ENCODE data around the gene SSH2. TPM values are rescaled to one million over a fixed set of nuclear protein-coding genes. Genes with fewer than 3 reads are reported as not detected.

The SSH2 gene
- total RNA-seq, 1 donor from 2014 or later: 46.5 TPM

GRCh38 chr17:29582772-29583171 is 347.3 kb downstream of the SSH2 start:
- TF ChIP-seq, protein P1, sequence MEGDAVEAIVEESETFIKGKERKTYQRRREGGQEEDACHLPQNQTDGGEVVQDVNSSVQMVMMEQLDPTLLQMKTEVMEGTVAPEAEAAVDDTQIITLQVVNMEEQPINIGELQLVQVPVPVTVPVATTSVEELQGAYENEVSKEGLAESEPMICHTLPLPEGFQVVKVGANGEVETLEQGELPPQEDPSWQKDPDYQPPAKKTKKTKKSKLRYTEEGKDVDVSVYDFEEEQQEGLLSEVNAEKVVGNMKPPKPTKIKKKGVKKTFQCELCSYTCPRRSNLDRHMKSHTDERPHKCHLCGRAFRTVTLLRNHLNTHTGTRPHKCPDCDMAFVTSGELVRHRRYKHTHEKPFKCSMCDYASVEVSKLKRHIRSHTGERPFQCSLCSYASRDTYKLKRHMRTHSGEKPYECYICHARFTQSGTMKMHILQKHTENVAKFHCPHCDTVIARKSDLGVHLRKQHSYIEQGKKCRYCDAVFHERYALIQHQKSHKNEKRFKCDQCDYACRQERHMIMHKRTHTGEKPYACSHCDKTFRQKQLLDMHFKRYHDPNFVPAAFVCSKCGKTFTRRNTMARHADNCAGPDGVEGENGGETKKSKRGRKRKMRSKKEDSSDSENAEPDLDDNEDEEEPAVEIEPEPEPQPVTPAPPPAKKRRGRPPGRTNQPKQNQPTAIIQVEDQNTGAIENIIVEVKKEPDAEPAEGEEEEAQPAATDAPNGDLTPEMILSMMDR (IDR thresholded peaks at IDR 0.05; ENCODE audit: partially characterized antibody, unreplicated experiment): no peak
- H3K4me1 Mint-ChIP-seq (ENCODE audit: low read depth, unreplicated experiment): peaks cover 19% of the 10 kb centered on the region
- H3K9me3 Mint-ChIP-seq (ENCODE audit: unreplicated experiment): peaks cover 7% of the 10 kb centered on the region
- peaks cover 15% of the 10 kb centered on the region for H3K27me3 Mint-ChIP-seq (ENCODE audit: unreplicated experiment)
- no peaks in the 10 kb centered on the region for H3K36me3 Mint-ChIP-seq (ENCODE audit: unreplicated experiment)
- H3K4me3 Mint-ChIP-seq (ENCODE audit: unreplicated experiment): no peak overlapping the region
- DNase-seq: no peak
- H3K27ac Mint-ChIP-seq (ENCODE audit: unreplicated experiment): no peak overlapping the region

DNA sequence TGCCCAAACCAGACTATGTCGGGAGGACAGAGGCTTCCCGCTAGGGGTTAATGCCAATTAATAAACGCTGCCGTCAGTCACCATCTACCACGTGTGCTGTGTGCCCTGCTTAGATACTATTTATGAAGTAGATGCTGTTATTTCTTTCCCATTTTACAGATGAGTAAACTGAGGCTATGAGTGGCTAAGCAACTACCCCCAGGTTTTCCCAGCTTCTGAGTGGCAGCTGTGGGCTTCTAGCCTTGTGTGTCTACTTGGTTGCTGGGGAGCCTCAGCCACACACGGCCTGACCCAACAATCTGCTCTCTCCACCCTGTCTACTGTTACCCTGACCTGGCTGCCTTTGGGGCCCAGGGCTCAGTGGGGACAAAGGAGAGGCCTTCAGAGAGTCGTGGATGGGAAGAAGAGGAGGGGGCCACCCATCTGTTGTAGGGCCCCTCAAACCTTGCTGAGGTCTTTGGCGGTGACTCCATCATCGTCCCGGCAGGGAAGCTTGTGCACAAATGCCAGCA is 347.7 kb downstream of the SSH2 start:
- peaks cover 15% of the 10 kb centered on the region for H3K27me3 Mint-ChIP-seq (ENCODE audit: unreplicated experiment)
- H3K27ac Mint-ChIP-seq (ENCODE audit: unreplicated experiment): no peak overlapping the region
- H3K4me3 Mint-ChIP-seq (ENCODE audit: unreplicated experiment): no peak overlapping the region
- no peak for DNase-seq
- H3K4me1 Mint-ChIP-seq (ENCODE audit: low read depth, unreplicated experiment): peaks cover 19% of the 10 kb centered on the region
- no peaks in the 10 kb centered on the region for H3K36me3 Mint-ChIP-seq (ENCODE audit: unreplicated experiment)
- TF ChIP-seq, protein P1 (IDR thresholded peaks at IDR 0.05; ENCODE audit: partially characterized antibody, unreplicated experiment): no peak
- peaks cover 5% of the 10 kb centered on the region for H3K9me3 Mint-ChIP-seq (ENCODE audit: unreplicated experiment)

DNA sequence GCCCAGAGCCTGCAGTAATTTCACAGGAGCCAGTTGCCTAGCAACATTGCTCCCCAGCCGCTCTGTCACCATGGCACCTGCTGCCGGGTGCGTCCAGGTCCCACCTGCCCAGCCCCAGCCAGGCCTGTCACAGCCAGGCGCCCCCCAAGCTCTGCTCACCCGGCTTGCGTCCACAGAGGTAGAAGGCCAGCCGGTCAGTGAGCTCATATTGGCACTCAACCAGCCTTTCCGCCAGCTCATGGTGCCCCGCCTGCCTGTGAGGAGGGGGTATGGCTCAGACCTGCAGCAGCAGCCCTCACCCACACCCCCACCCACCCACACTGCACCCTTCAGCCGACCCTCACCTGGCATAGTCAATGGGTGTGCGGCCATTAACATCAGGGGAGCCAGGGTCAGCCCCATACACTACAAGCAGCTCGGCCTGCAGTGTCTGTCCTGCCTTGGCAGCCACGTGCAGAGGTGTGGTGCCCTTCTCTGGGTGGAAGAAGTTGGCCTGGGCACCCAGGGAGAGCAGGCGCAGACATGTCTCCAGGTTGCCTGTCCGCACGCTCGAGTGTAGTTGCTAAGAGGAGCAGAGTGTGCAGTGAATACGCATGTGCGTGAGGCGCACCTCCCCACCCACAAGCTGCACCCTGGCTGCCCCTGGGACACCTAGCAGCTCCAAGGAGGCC is 348.3 kb downstream of the SSH2 start:
- peaks cover 19% of the 10 kb centered on the region for H3K4me1 Mint-ChIP-seq (ENCODE audit: low read depth, unreplicated experiment)
- no peak overlapping the region for H3K27ac Mint-ChIP-seq (ENCODE audit: unreplicated experiment)
- H3K36me3 Mint-ChIP-seq (ENCODE audit: unreplicated experiment): no peaks in the 10 kb centered on the region
- TF ChIP-seq, protein P1 (IDR thresholded peaks at IDR 0.05; ENCODE audit: partially characterized antibody, unreplicated experiment): no peak
- no peak overlapping the region for H3K4me3 Mint-ChIP-seq (ENCODE audit: unreplicated experiment)
- peaks cover 15% of the 10 kb centered on the region for H3K27me3 Mint-ChIP-seq (ENCODE audit: unreplicated experiment)
- H3K9me3 Mint-ChIP-seq (ENCODE audit: unreplicated experiment): peaks cover 5% of the 10 kb centered on the region
- no peak for DNase-seq

GRCh38 chr17:29579866-29580771 is 349.9 kb downstream of the SSH2 start:
- Mint-ChIP-seq H3K9me3 (ENCODE audit: unreplicated experiment) (peaks cover 5% of the 10 kb centered on the region), H3K4me3 (ENCODE audit: unreplicated experiment) (peak overlapping the region; percentile 43), H3K27me3 (ENCODE audit: unreplicated experiment) (peaks cover 15% of the 10 kb centered on the region), H3K36me3 (ENCODE audit: unreplicated experiment) (no peaks in the 10 kb centered on the region), H3K27ac (ENCODE audit: unreplicated experiment) (no peak overlapping the region), H3K4me1 (ENCODE audit: low read depth, unreplicated experiment) (peaks cover 17% of the 10 kb centered on the region)
- peak; percentile 87 for DNase-seq
- TF ChIP-seq, protein P1 (IDR thresholded peaks at IDR 0.05; ENCODE audit: partially characterized antibody, unreplicated experiment): peak; percentile 86
